ENCODE results near the gene IQCK.

IQCK gene

DNA sequence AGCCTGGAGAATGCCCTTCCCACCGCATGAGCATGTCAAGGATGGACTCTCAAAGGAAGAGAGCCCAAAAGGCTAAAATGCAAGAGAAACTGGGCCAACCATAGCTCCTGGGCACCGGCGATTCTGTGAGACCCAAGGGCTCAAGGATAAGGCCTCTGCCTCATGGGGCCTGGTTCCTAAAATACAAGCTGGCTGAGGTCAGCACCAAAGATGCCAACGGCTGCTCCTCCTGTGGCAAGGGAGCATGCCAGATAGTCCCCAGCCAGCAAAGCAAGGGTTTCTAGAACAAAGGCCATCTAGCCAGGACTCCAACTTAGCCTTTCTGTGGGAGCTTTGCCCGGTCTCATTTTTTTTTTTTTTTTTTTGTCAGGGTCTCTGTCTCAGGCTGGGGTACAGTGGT is 146.5 kb downstream of the IQCK start:
- DNase-seq = no peak

DNA sequence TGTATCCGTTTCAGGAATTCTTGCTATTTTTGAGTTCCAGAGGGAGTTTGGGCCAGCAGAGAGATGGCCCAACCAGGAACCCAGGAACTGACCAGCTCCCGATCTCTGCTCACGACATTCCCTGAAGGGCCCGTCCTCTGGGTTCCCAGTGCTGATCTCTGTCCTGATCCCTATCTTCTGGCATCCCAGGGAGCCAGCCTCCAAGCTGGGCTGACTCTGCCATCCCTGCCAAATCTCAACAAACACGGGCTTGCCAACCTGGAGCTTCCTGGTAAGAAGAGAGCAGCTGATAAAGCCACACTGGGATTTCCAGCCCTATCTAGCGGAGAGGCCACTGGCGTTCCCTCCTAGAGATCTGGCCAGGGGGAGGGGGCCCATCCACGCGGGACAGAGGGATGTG is 150.3 kb downstream of the IQCK start:
- no peak for DNase-seq

DNA sequence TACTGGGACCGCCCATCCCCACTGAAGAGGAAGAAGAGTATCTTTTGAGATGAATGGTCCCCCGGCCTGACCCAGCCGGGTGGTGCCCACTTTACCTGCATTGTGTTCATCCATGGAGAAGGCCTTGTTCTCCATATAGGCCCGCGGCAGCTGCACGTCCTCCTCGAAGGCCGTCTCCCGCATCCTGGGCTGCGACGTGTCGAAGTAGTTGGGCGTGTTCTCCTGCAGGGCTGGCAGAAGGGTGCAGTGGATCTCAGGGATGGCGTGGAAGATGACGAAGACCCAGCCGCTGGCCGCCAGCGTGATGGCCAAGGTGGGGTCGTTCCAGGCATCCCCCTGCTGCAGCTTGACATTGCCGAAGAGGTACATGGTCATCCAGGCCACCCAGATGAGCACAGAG is 153.7 kb downstream of the IQCK start:
- no peak for DNase-seq

DNA sequence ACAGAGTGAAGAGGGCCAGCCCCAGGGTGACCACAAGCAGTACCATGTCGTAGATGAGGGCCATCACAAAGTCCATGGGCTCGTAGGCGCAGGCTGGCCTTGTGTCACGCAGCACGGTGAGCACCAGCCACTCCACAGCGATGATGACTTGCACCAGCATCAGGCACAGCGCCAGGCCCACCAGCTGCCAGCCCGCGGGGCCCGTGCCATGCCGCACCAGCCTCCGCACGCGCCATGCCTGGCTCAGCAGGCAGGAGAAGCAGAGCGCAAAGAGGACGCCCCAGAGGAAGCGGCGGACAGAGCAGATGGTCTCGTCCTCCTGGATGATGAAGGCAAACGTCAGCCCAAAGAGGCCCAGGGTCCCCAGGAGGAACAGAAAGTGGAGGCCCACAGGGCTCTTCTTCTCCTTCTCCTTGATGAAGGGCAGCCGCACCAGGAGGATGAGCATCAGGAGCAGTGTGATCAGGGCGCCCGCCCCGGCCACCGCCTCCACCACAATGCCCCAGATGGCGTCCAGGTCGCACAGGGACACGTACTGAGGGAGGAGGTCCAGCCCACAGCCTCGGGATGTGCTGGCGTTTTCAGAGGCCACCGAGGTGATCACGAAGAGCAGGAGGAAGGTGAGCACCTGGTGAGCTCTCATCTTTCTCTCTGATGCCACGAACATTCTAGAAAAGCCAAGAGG is 154.2 kb downstream of the IQCK start:
- DNase-seq = no peak

DNA sequence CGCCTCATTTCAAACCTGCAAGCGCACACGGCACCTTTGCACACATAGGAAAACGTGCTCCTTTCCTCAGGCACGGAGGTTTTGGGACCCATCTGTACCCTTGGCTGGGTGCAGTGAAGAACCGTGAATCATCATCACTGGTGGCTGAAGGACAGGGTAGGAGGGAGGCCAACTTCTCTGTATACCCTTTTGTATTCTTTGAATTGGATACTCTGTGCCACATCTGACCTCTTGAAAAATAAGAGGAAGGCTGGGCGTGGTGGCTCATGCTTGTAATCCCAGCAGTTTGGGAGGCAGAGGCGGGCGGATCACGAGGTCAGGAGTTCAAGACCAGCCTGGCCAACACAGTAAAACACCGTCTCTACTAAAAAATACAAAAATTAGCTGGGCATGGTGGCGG is 154.9 kb downstream of the IQCK start:
- DNase-seq = no peak

DNA sequence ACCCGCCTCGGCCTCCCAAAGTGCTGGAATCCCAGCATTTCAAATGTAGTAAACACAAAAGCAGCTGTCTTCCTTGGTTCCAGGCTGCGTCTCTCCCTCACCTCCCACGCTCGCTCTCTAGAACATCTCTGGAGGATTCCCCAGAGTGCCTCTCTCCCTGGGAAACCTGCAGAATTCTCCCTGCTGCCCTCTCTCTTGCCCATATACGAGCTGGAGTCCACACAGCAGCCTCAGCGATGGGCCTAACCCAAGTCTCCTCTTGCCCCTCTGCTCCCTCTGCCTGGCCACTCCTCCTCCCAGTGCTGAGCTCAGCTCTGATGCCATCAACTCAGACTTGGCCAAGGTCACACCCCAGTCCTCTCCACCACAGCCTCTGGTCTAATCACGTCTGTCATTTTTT is 156.0 kb downstream of the IQCK start:
- no peak for DNase-seq

DNA sequence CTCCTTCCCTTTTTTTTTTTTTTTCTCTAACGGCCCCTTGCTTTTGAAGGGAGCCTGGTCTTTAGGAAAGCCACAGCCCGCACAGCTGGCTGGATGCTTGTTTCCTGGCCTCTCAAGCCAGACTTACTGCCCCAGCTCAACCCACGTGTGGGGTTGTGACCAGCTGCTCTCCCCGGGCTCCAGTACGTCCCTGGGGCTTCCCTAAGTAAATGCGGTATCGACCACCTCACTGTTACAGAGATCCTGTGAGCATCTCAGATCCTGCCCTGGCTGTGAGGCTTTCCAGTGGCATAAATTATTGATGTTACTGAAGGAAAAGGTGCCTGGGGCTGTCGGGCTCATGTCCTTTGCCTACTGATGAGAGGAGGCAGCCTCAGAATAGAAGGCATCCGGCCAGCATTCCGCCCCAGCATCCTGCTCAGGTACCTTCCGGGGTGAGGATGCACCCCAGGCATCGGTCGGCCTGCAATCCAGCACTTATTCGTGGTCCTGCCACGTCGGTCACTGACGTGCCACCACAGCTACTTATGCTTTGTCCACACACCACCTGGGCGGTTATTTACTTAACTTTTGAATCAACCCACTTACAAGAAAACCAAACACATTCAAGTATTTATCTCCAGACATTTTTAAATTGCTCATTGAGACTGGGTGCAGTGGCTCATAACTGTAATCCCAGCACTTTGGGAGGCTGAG is 156.9 kb downstream of the IQCK start:
- DNase-seq = no peak

DNA sequence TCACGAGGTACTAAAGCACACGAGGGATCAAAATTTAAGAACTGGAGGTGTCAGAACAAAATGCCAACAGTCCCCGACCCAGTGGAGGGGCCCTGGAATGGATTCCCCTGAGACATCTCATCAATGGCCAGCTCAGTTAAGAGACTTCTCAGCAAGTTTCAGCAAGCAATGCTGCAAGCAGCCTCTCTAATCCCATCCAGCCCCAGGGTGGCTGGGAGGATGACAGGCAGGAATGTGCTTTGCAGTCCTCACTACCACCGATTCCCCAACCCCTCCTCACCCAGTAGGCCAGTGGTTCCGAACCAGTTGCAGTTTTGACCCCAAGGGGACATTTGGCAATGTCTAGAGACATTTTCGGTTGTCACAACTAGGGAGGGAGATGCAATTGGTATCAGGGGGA is 157.8 kb downstream of the IQCK start:
- DNase-seq = no peak

DNA sequence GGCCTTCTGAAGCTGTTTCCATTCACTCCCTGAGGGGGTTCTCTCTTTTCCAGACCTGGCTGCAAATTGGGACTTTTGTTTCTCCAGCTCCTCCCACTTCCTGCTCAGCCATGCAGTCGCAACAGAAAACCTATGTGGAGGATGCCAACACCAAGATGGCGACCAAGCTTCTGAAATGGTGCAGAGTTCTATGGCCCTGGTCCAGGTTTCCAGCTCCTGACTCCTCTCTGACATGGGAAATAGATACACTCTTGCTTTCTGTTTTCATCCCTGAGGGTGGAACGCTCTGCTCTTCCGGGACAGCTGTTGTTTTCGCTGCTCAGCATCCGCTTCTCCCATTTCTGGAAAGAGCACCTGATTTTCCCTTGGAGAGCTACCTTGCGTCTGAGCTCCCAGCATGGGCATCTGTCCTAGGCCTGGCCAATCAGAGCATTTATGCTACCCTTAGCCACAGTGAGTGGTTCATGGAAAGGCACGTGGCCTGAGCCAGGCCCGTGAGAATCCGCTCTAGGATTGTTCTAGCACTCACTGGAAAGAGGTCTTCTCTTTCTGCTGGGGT is 158.5 kb downstream of the IQCK start:
- DNase-seq = no peak

DNA sequence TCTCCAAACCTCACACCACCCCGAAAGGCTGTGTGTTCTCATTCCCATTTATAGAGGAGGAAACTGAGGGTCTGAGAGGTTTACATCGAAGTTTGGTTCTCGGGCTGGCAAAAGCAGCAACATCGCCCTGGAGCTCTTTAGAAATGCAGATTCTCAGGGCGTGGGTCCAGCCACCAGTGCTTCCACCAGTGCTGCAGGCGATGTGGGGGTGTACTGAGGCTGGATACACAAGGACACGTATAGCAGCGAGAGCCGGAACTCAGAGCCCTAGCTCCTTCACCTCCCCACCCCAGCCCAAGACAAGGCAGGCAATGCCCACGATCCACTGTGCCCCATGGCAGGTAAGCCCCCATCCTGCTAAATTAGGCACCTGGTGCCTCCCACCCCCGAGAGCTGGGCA is 160.7 kb downstream of the IQCK start:
- no peak for DNase-seq

DNA sequence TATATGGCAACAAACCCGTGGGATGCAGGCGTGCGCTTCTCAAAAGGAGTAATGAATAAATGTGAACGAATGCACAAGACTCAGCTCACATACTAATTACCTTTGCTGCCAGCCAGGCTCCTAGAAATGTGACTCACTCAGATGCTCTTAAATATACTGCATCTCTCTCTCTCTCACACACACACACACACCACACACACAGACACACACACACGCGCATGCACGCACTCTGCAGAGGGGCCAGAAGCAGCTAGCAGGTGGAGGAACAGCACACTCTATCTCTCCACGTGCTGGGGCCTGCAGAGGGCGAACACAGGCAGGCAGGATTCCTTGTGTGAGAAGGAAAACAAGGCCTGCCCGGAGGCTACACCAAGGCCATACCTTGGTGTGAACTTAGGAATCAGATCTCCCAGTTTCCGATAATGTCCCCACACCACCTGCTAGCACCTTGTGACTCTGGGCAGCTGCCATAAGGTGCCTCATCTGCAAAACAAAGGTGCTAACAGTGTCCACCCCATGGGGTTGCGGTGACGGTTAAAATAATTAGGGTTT is 161.2 kb downstream of the IQCK start:
- no peak for DNase-seq

DNA sequence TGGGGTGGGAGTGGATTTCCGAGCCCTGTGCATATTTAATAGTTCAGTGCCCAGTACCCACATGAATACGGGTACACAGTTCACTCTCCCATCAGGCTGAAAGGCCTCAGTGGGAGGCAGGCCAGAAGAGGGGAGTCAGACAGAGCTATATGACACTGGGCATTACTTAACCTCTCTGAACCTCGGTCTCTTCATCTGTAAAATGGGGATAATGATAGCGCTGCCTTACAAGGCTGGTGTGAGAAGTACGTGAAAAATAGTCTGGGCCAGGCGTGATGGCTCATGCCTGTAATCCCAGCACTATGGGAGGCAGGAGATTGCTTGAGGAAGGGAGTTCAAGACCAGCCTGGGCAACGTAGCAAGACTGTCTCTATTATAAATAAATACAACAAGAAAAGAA is 163.0 kb downstream of the IQCK start:
- DNase-seq = no peak

DNA sequence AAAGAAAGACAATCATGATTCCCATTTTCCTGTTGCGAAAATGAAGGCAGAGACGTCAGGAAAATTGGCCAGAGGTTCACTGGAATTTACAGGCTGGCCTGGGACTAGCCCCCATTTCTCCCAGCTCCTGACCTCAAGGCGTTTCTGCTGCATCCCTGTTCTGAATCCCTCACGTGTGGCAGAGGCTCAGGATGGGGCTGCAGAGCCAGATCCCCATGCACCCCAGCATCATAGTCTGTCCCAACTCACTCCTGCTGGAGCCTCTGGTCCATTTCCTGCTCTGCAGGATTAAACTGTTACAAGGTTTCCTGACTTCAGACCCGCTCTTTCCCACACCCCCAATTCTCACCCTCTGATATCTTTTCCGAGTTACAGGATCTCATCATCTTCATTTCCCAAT is 163.7 kb downstream of the IQCK start:
- no peak for DNase-seq

DNA sequence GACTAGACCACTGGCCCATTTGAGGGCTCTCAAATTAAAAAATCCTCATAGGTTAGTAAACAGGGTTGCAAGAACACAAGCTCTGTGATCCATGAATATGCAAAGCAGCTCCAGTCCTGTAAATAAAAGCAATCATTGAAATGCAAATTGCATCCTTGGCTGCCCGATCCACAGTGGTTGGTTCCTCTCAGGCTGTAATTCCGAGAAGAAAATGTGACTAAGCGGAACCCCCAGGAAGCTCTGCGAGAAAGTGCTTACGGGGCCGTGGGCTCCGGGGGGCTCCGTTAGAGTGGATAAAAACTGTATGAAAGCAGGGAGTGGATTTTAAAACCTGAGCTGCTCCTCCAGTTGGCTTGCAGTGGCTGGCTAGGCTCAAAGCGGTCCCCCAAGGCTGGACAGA is 164.1 kb downstream of the IQCK start:
- no peak for DNase-seq

DNA sequence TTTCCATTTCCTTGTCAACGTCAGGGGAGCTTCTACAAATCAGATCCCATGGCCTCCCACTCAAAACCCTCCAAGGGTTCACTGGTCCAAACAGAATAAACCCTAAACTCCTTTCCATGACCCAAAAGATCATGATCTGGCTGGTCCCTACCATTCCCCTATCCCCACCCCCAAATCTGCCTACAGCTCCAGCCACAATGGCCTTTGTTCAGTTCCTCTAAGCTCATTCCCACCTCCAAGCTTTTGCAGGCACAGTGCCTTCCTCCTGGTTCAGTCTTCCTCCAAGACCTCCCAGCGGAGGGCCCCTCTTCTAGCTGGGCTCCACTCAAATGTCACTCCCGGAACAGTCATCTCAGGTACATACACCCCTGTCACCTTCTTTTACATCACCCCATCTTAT is 164.6 kb downstream of the IQCK start:
- DNase-seq = no peak

DNA sequence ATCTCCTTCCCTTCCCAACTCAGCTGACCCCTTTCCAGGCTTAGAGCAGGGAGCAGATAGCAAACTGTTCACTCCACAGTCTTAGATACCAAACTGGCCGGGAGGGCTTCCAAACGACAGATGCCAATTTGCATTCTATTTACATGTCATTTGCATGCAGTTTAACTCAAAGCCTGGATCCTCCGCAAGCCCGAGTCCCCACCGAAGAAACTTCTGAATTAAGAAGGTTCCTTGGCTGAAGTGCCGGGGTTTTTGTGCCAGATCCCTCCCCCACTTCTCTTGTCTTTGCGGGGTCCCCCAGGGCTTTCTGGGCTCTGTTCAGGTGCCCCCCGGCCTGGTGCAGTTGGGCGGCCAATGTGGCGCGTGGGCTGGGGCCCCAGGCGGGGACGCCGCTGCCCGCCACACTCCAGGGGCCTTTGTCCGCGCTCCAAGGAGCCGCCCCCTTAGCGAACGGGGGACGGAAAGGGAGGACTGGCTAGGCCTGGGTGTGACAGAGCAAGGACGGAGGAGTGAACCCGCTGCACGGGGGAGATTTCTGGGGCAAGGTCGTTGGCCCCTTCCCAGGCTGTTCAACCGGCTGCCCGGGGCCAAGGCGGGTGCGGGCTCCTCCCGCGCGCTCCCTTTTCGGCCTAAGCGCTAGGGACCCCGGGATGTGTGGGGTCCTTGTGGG is 165.4 kb downstream of the IQCK start:
- DNase-seq = no peak

DNA sequence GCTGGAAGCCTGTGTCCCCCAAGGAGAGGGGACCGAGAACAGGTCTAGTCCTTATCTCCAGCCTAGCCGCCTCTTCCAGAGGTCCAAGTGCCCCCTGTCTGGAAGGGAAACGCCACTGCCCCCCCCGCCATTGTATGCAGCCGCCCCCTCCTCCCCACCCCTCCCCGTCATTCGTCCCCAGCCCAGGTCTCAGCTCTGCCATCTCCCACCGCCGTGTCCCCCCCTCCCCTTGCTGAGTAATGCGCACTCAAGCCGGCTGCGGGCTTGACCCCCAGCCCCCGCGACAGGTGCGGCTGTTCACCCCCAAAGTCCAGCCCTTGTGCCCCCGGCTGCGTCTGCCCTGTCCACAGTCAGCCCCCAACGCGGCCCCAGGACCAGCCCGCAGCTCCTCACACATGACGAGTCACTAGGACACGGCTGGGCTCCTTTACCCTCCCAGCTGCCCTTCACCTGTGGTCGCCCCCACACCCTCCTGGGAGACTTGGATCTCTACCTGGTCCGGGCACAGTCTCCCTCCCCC is 166.0 kb downstream of the IQCK start:
- DNase-seq = no peak

DNA sequence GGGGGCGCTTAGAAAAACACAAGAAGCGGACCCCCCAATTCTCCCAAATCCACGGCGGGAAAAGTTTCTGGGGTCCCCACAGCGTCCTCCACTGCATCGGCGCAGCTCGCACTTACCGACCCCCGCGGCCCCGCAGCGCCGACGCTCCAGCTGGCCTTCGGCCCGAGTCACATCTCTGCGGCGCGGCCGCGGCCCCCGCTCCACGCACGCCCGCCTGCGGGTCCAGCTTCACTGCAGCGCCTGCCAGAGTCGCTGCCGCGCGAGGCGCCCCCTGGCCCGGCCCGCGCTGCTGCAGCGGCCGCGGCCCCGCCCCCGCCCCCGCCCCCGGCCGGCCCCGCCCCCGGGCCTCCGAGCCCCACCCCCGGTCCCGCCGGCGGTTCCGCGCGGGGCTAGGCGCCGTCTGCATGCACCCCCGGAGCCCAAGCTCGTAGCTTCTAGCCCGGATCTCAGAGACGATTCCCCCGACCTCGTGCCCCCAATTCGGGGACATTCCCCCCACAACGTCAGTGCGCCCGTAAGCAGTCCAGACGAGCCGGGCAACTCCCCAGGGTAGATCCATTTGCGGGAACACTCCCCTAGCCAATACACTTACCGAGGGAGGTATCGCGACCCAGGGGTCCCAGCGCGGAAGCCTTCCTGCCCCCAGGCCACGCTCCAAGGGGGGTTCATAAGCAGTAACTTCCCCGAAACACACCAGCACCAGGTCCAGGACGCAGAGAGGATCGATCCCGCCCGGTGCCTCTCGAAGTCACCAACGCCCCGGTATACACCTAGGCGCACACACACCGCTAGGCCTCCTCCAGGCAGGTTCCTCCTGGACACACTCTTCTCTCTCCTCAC is 166.8 kb downstream of the IQCK start, which contains the start of gene GPRC5B:
Gene GPRC5B, minus strand, starts transcription at position 238 of the 840 bp plus-strand sequence. CDS start 12,003 bp downstream, outside the sequence.
- DNase-seq = peak; percentile 34 to 48

DNA sequence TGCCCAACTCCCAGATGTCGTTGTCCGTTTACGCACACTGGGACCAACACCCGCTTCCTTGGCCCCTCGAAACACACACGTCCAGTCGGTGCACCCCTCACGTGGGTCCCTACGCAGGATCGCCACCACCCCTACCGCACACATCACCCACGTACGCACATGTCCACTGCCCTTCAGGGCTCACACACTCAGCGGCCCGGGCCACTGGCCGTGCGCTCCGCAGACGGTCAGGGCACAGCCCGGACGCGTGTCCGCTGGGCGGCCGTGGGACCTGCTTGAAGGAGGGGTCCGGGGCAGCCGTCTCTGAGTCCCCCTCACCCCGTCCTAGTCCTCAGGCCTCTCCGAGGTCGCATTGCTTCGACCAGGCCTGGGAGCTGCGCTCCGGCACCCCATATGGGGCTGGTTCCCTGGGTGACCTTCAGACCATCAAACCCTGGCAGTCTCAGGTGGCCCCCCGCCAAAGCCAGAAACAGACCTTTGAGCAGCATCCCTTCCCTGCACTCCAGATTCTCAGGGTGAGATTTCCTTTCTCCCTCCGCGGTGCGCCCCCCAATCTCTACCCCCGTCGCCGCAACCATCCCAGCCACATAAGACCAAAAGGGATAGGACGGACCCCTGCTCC is 167.5 kb downstream of the IQCK start:
- DNase-seq = no peak

DNA sequence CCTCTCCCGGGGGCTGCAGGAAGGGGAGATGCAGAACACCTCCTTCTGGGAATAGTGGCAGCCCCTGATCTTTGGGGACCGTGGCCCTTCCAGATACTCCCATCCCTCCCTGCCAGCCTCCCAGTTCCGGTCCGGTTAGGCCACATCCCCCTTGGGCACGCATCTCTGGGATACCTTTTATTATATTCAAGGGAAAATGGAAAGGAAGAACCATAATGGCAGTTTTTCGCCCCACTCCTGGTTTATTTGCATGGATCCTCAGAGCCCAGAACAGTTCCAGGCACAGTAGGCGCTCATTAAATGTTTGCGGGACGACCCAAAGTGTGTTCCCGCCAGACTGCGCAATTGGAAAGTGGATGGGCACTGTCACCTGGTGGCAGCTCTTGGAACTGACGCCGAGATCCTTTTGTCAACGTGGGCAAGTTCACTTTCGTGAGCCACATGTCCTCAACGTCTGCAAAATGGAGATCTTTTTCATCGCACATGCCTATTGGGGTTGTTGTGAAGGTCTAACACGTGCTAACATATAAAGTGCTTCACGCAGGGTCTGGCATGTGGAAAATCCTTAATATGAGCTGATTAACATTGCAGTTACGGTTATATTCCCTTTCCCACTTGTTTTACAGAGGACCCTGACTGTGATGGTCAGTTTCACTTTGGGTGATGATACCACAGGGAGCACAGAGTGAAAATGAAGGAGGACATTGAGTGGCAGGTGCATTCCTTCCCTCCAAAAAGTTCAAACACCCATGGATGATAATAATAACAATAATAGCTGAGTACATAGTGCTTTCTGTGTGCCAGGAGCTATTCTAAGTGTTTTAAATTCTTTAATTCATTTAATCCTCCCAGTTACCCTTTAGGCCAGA is 168.2 kb downstream of the IQCK start:
- peak; percentile 74 to 81 for DNase-seq

DNA sequence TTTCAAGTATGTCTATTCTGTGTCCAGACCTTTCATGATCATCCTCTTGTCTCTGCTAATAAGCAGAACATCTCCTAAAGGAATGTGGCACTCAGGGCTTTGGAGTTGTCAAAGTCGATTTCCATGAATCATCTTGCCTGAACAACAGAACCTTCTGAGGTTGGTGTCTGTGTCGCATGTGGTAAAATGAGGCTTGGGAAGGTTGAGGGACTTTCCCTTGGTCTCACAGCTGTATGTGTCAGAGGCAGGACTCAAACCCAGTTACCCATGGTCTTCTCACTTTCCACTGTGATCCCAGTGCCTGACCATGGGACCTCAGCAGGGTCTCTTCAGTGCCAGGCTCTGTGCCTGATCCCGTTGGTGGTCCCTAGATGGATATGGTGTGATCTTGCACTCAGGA is 170.8 kb downstream of the IQCK start:
- no peak for DNase-seq

All from CD4-positive, alpha-beta T cell treated with Interleukin-1 beta for 1 hour (primary cell).